ENCODE data around the gene CX3CL1. TPM values are rescaled to one million over a fixed set of nuclear protein-coding genes. Genes with fewer than 3 reads are reported as not detected.
"Not testable (repeated sequence)": the region's sequence is repeated elsewhere in the genome, so short reads cannot be mapped to it uniquely, and the experiment has no call there.

The CX3CL1 gene
- total RNA-seq, 2 donors from 2014 or later = not detected

DNA sequence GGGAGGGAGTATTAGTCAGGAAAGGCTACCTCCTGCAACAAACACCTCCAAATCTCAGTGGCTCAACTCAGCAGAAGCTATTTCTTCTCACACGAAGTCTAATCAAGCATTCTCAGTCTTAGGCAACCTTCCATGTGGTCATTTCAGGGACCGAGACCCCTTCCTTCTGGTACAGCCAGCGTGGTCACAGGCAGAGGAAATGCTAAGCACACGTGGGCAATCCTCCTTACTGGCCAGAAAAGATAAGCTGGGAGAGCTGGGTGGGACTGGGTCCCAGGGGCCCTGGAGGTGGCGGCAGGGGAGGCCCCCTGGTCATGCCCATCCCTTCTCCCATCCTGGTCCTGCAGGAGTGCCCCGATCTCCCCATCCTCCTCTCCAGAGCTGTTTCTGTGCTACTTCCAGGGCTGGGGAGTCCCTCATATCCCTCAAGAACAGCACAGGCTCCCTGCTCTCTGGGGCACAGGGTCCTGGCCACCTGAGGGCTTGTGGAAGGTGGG lies 5.7 kb upstream of the CX3CL1 start:
- peaks cover 0 to 3% of the 10 kb centered on the region in 2 donors for H3K4me1 Mint-ChIP-seq (ENCODE audit: low read depth in 2 of 2)
- DNase-seq (ENCODE audit: low spot score) (no peak), ATAC-seq (no peak)
- no peaks in the 10 kb centered on the region for H3K9me3 Mint-ChIP-seq
- no peaks in the 10 kb centered on the region for H3K36me3 Mint-ChIP-seq
- H3K27ac Mint-ChIP-seq = no peak overlapping the region
- H3K27me3 Mint-ChIP-seq = peaks cover 8 to 17% of the 10 kb centered on the region in 2 donors
- no peak overlapping the region for H3K4me3 Mint-ChIP-seq

DNA sequence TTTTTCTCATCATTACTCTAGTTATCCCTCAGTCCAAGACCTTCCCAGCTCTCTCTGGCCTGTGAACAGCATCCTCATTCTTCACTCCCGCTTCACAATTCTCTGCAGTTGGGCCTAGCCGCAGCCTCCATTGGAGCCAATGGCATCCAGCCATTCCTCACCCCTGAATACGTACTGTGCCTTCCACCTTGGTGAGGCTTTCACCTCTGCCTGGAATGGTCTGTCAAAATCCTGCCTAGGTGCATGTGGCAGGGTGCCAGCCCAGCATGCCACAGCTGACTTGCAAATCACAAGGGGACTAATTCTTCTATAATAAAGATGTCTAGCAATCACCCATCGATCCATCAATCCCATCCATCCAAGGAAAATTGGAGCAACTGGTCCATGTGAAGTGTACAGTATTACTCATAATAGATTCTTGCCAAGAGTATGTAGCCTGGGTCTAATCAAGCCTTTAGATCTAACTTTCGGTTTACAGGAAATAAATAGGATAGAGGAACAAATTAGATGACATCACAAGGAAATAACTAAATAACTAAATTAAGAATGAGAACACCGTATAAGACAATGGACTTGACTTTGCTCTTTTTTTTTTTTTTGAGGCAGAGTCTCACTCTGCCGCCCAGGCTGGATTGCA lies 5.1 kb upstream of the CX3CL1 start:
- no peaks in the 10 kb centered on the region for H3K9me3 Mint-ChIP-seq
- ATAC-seq = no peak
- no peak overlapping the region for H3K27ac Mint-ChIP-seq
- DNase-seq (ENCODE audit: low spot score) = no peak
- H3K4me1 Mint-ChIP-seq (ENCODE audit: low read depth in 2 of 2) = peaks cover 0 to 3% of the 10 kb centered on the region in 2 donors
- peaks cover 8 to 17% of the 10 kb centered on the region in 2 donors for H3K27me3 Mint-ChIP-seq
- H3K4me3 Mint-ChIP-seq = no peak overlapping the region
- H3K36me3 Mint-ChIP-seq = no peaks in the 10 kb centered on the region

DNA sequence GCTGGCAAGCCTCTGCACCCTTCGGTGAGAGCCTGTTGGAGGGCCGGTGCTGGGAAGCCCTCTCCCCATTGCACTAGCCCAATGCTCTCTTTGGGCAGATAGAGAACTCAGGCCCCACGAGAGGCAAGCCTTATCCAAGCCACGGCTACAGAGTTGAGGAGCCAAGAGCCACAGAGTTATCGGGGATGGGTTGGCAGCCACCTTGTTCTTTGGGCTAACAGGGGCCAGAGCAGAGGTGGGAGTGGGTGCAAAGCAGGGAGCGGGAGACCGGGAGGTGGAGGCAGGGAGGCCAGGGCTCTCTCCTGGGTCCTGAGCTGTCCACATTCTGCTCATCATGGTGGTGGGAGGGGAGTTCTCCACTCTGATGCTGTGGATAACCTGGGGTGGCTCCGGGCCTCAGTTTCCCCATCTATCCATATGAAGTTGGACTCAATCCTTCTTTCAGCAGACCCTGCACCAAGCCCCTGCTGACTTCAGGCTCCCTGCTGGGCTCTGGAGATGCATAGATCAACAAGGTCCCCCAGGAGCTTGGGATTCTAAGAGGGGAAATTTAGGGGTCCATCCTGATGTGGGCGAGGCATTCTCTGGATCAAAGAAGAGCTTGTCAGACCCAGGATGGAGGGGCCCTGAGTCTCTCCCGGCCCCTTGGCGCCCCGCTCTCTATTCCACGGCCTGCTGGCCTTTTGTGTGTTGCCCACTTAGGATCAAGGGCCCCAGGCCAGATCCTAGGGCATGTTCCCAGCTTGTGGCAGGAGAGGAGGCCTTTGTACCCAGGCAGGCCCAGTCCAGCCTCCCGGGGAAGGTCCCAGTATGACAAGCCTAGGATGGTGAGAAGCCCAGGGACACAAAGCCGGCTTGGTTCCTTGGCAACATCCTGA lies 557 bp upstream of the CX3CL1 start:
- Mint-ChIP-seq H3K27me3 (peaks cover 16% of the 10 kb centered on the region in 2 donors), H3K4me3 (no peak overlapping the region), H3K27ac (no peak overlapping the region), H3K4me1 (ENCODE audit: low read depth in 2 of 2) (peaks cover 0 to 3% of the 10 kb centered on the region in 2 donors), H3K9me3 (no peaks in the 10 kb centered on the region), H3K36me3 (no peaks in the 10 kb centered on the region)
- ATAC-seq = no peak
- peak; percentile 56 for DNase-seq (ENCODE audit: low spot score)

DNA sequence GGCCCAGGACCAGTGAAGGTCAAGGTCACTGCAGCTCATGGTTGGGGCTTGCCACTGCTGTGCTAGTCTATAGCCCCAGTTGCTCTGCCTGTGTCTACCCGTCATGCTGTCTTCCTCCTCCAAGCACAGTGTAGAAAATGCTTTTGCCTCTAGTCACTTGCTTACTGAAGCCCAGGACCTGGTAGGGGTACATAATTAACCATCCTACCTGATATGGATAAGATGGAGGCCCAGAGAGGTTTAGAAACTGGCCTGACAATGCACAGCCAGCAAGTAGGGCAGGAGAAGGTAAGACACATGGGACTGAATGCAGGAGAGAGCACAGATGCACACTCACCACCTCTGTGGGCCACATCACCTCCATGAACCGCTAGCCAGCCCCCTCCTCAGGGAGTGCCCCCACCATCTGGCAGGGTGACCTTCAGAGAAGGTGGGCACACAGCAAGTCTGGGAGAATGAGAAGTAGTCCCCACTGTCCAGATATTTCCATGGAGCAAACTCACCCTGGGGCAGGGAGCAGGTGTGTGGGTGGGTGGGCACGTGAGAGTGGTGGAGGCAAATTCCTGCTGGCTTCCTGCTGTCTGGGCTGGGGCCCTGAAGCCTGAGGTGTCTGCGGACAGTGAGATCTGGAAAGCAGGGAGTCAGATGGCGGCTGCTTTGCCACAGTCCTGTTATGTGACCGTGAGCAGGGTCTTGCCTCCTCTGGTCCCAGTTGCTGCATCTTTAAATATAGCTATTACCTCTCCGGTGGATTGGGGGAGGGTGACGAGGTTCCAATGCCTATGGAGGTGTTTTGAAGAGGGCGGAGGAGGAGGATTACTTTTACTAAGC lies 1.0 kb downstream of the CX3CL1 start:
- no peak overlapping the region for H3K27ac Mint-ChIP-seq
- H3K4me1 Mint-ChIP-seq (ENCODE audit: low read depth in 2 of 2) = peaks cover 0 to 2% of the 10 kb centered on the region in 2 donors
- ATAC-seq (peak in 1 of 2 donors; percentile 14), DNase-seq (ENCODE audit: low spot score) (peak; percentile 26)
- peaks cover 10 to 11% of the 10 kb centered on the region in 2 donors for H3K27me3 Mint-ChIP-seq
- H3K4me3 Mint-ChIP-seq = no peak overlapping the region
- no peaks in the 10 kb centered on the region for H3K9me3 Mint-ChIP-seq
- H3K36me3 Mint-ChIP-seq = no peaks in the 10 kb centered on the region

DNA sequence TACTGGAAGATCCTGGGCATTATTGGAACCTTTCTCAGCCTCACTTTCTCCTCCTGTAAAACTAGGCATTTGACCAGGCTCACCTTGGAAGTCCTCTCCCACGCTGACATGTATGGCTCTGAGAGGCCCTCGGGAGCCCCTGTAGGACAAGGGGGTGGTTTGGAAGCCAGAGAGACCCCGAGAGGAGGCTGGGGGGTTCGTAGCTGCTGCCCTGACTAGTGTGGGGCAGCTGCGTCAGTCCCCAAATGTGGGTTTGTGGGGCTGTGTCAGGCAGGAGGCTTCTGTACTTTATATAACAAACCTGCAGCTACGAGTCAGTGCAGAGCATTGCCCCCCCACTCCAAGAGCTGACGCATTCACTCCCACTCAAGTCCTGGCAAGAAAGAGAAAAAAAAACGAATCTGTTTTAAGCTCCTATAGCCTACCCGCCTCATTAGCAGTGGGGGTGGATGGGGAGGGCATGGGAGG lies 1.8 kb downstream of the CX3CL1 start:
- H3K27ac Mint-ChIP-seq = no peak overlapping the region
- H3K27me3 Mint-ChIP-seq = peaks cover 8 to 10% of the 10 kb centered on the region in 2 donors
- DNase-seq (ENCODE audit: low spot score) (peak; percentile 18), ATAC-seq (no peak)
- no peaks in the 10 kb centered on the region for H3K9me3 Mint-ChIP-seq
- H3K4me3 Mint-ChIP-seq = no peak overlapping the region
- peaks cover 0 to 2% of the 10 kb centered on the region in 2 donors for H3K4me1 Mint-ChIP-seq (ENCODE audit: low read depth in 2 of 2)
- H3K36me3 Mint-ChIP-seq = no peaks in the 10 kb centered on the region

DNA sequence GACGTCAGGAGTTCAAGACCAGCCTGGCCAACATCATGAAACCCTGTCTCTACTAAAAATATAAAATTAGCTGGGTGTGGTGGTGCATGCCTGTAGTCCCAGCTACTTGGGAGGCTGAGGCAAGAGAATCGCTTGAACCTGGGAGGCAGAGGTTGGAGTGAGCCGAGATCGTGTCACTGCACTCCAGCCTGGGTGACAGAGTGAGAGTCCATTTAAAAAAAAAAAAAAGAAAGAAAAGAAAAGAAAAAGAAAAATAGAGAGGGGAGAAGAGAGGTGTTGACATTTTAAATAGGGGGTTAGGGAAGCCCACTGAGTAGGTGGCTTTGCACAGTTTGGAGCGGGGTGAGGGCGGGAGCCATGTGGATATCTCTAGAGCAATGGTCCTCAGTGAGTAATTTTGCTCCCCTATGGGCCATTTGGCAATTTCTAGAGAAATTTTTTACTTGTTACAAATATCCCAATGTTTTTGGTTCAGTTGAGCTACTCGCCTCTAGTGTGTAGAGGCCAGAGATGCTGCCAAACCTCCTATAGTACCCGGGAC lies 2.7 kb downstream of the CX3CL1 start:
- not testable (repeated sequence) for H3K36me3 Mint-ChIP-seq; H3K4me1 Mint-ChIP-seq (ENCODE audit: low read depth in 2 of 2); DNase-seq (ENCODE audit: low spot score); H3K9me3 Mint-ChIP-seq; ATAC-seq; H3K4me3 Mint-ChIP-seq; H3K27ac Mint-ChIP-seq; H3K27me3 Mint-ChIP-seq

DNA sequence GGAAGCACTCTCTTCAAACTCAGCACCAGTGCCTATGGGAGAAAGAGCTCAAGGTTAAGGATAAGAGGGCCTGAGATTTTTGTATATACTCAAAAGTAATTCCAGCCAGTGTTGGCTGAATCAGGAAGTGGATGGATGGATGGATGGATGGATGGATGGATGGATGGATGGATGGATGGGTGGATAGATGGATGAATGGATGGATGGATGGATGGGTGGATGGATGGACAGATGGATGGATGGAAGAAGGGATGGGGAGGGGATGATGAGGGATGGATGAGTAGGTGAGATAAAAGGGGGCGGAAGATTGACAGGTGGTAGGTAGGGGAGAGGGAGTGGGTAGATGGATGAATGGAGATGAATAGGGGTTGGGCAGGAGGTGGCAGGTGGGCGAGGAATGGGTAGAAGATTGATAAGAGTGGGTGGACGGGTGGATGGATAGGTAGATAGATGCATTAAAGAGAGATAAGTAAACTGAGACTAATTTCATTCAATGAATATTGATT lies 4.1 kb downstream of the CX3CL1 start:
- no peaks in the 10 kb centered on the region for H3K36me3 Mint-ChIP-seq
- no peak for ATAC-seq
- H3K9me3 Mint-ChIP-seq = no peaks in the 10 kb centered on the region
- H3K27ac Mint-ChIP-seq = no peak overlapping the region
- no peak overlapping the region for H3K4me3 Mint-ChIP-seq
- peaks cover 8 to 10% of the 10 kb centered on the region in 2 donors for H3K27me3 Mint-ChIP-seq
- H3K4me1 Mint-ChIP-seq (ENCODE audit: low read depth in 2 of 2) = peaks cover 0 to 2% of the 10 kb centered on the region in 2 donors
- no peak for DNase-seq (ENCODE audit: low spot score)

DNA sequence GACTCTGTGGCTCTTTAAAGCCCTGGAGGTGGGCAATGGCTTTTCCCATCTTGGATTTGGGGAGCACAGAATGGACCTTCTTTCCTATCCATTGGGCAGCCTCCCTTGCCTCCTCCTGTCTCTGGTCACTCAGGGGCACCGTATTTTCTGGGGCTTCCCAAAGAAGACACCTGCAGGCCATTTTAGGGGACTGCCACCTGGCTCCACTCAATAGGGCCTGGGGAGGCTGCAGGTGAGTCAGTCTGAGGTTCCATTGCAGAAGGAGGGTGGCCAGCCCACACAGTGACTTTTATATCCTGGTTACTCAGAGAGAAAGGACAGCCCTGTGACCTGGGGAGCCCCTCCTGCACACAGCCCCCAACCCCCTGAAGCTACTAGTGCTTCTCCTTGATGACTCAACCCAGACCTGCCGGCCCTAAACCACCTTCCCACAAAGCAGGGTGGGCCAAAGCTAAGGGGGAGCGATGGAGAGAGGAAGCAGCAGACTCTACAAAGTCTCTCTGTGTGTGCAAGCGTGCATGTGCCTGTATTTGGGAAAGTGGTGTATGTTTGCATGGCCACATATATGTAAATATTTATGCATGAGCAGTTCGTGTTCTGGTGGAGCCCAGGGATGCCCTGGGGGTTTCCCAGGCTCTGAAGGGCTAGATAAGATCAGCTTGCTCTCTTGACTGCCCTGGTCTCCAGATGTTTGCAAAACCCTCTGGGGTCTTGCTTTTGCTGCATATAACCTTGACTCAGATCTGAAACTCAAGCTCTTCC lies 5.0 kb downstream of the CX3CL1 start:
- no peak for DNase-seq (ENCODE audit: low spot score)
- peaks cover 8 to 10% of the 10 kb centered on the region in 2 donors for H3K27me3 Mint-ChIP-seq
- H3K27ac Mint-ChIP-seq = no peak overlapping the region
- H3K4me1 Mint-ChIP-seq (ENCODE audit: low read depth in 2 of 2) = peaks cover 0 to 2% of the 10 kb centered on the region in 2 donors
- peak in 1 of 2 donors; percentile 36 for ATAC-seq
- H3K9me3 Mint-ChIP-seq = no peaks in the 10 kb centered on the region
- no peaks in the 10 kb centered on the region for H3K36me3 Mint-ChIP-seq
- no peak overlapping the region for H3K4me3 Mint-ChIP-seq

DNA sequence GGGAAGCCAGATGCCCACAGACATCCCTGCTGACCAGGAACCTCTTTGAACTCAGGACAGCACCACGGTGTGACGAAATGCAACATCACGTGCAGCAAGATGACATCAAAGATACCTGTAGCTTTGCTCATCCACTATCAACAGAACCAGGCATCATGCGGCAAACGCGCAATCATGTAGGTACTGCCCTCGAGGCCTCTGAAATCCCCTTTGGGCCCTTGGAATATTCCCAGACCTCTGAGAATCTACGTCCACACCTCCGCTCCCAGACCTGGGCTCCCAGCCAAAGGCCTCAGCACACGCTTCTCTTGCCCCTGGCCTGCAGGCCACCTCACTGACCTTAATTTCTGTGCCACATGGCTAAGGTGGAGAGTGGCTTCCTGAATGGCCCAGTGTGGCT lies 7.3 kb downstream of the CX3CL1 start:
- no peak for ATAC-seq
- Mint-ChIP-seq H3K27me3 (peaks cover 8 to 10% of the 10 kb centered on the region in 2 donors), H3K4me1 (ENCODE audit: low read depth in 2 of 2) (peaks cover 0 to 2% of the 10 kb centered on the region in 2 donors)

DNA sequence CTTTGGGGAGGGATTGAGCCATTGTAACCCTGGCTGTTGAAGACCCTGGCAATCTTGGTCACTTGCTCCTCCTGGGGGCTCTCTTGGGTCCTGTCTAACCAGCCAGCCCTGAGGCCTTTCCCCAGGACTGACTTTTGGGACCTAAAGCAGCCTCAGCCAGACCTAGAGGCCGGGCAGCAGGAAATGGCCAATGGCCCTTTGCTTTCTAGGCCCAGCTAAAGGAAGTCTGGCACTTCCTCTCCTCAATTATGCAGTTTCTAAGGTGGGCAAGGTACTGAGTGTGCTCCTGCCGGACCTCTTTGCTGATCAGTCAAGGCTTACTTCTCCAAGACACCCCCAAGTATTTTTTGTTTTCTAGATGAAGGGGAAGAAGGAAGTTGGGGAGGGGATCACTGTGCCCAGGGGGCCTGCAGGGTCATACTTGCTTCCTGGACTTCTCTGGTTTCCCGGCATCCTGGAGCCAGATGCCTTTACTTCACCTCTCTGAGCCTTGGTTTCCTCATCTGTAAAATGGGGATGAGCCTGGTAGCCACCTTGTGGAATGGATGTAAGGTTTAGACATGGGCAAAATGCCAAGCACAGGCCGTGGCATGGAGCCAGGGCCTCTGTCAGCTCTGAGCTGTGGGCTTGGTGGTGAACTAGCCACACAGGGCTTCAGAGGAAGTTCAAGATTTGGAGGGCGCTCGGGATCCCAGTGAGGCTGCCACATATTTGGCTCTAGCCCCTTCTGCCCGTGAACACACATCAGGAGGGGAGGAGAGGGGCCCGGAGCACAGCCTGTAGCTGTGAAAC lies 8.6 kb downstream of the CX3CL1 start:
- no peak overlapping the region for H3K27ac Mint-ChIP-seq
- no peak for DNase-seq (ENCODE audit: low spot score)

More for the DNA sequence above, 7.3 kb downstream of the CX3CL1 start:
- no peaks in the 10 kb centered on the region for H3K36me3 Mint-ChIP-seq
- no peak overlapping the region for H3K4me3 Mint-ChIP-seq
- no peak for DNase-seq (ENCODE audit: low spot score)
- H3K9me3 Mint-ChIP-seq = no peaks in the 10 kb centered on the region
- no peak overlapping the region for H3K27ac Mint-ChIP-seq

DNA sequence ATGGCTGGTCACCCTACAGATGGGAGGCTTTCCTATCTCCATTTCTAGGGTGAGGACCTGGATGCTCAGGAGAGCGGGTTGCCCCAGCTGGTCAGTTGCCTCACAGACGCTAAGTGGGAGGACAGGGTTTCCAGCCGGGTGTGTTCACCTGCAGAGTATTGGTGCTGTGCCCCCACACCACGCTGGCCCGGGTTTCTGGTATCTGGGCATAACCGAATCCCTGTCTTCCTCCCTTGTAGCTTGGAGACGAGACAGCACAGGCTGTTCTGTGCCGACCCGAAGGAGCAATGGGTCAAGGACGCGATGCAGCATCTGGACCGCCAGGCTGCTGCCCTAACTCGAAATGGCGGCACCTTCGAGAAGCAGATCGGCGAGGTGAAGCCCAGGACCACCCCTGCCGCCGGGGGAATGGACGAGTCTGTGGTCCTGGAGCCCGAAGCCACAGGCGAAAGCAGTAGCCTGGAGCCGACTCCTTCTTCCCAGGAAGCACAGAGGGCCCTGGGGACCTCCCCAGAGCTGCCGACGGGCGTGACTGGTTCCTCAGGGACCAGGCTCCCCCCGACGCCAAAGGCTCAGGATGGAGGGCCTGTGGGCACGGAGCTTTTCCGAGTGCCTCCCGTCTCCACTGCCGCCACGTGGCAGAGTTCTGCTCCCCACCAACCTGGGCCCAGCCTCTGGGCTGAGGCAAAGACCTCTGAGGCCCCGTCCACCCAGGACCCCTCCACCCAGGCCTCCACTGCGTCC lies 9.7 kb downstream of the CX3CL1 start:
- ATAC-seq = peak in 1 of 2 donors; percentile 4
- no peaks in the 10 kb centered on the region for H3K9me3 Mint-ChIP-seq
- H3K27ac Mint-ChIP-seq = no peak overlapping the region
- H3K4me3 Mint-ChIP-seq = no peak overlapping the region
- H3K36me3 Mint-ChIP-seq = no peaks in the 10 kb centered on the region
- DNase-seq (ENCODE audit: low spot score) = no peak
- H3K27me3 Mint-ChIP-seq = peaks cover 0 to 3% of the 10 kb centered on the region in 2 donors
- H3K4me1 Mint-ChIP-seq (ENCODE audit: low read depth in 2 of 2) = peaks cover 0 to 2% of the 10 kb centered on the region in 2 donors

More for the DNA sequence above, 8.6 kb downstream of the CX3CL1 start:
- H3K27me3 Mint-ChIP-seq = peaks cover 8 to 9% of the 10 kb centered on the region in 2 donors
- no peak overlapping the region for H3K4me3 Mint-ChIP-seq
- no peak for ATAC-seq
- H3K9me3 Mint-ChIP-seq = no peaks in the 10 kb centered on the region
- peaks cover 0 to 2% of the 10 kb centered on the region in 2 donors for H3K4me1 Mint-ChIP-seq (ENCODE audit: low read depth in 2 of 2)
- H3K36me3 Mint-ChIP-seq = no peaks in the 10 kb centered on the region
